Measurements from ENCODE around the gene KDR. TPM values are rescaled to one million over a fixed set of nuclear protein-coding genes. Genes with fewer than 3 reads are reported as not detected.

The KDR gene
- total and polyA plus RNA-seq, 2 experiments from 2014 or later = 0.20 TPM; not detected in 1

DNA sequence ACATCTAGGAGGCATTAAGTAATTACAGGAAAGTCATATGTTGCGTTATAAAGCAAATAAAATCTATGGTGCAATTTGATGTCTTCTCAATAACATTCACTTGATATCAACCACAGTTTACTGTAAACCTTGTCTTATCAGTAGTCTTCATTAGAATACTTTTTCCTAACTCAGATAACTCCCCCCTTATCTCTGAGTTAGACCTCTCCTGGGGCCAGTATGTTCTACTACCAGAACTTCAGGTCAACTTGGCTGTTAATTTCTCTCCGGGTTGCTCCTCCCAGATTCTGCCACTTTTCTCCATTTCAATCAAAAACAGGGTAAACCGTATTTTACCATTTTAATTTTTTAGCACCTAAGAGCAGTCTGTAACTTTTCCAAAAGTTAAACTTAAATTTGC lies 50.0 kb downstream of the KDR start:
- no peak for TF ChIP-seq EZH2phosphoT487 (IDR thresholded peaks at IDR 0.05; ENCODE audit: insufficient read depth, low read depth)
- no peak for TF ChIP-seq EZH2 (IDR thresholded peaks at IDR 0.05; ENCODE audit: insufficient read depth, poor library complexity, severe bottlenecking)
- in situ Hi-C loops (cut with MboI) = no loop called here
- no peaks in the 10 kb centered on the region for H3K9me2 ChIP-seq (ENCODE audit: insufficient read depth)
- H3K36me3 ChIP-seq (ENCODE audit: low read depth) = no peaks in the 10 kb centered on the region
- H3K4me2 ChIP-seq (ENCODE audit: unreplicated experiment) = no peak overlapping the region
- no peak overlapping the region for H2AFZ ChIP-seq
- no peaks in the 10 kb centered on the region for H3K79me2 ChIP-seq (ENCODE audit: insufficient read depth)
- no peak overlapping the region for H3K9ac ChIP-seq
- no peaks in the 10 kb centered on the region for H4K20me1 ChIP-seq (ENCODE audit: insufficient read depth)
- H3K4me1 ChIP-seq (ENCODE audit: insufficient read depth) = peaks cover 21% of the 10 kb centered on the region
- no peak overlapping the region for H3K4me3 ChIP-seq
- no peaks in the 10 kb centered on the region for H3K9me3 ChIP-seq (ENCODE audit: low read depth)
- H3K27ac ChIP-seq = no peak overlapping the region
- no peak for DNase-seq
- H3F3A ChIP-seq (ENCODE audit: insufficient read depth) = peaks cover 22% of the 10 kb centered on the region
- H3K27me3 ChIP-seq (replicated peaks; ENCODE audit: insufficient read depth) = no peaks in the 10 kb centered on the region
- WGBS, 2 experiments (ENCODE audit: low coverage in 1 of 2, low lambda C conversion rate in 2 of 2, missing lambda C conversion rate in 2 of 2) = 95 to 98% methylated on average over 3 of the region's 3 CpGs

DNA sequence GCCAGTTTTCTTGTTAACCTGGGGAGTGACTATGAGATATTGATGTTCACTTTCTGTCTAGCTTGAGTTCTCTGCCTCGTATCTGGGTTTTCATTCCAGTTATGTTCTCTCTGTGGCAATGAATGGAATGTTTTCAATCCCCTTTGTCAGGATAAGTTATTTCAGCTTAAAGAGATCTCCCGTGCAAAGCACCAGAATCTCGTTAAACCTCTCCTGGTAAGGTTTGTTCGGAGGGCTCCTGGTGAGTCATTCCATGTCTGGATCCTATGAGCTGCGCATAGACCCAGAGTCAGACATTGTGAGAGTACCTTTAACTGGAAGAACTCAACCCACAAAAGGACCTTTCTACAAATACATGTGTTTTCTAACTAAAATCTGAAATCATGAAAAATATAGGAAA lies 51.0 kb downstream of the KDR start:
- H3K9me2 ChIP-seq (ENCODE audit: insufficient read depth) = no peaks in the 10 kb centered on the region
- DNase-seq = no peak
- no peak overlapping the region for H3K4me3 ChIP-seq
- peaks cover 13% of the 10 kb centered on the region for H3K4me1 ChIP-seq (ENCODE audit: insufficient read depth)
- H3K79me2 ChIP-seq (ENCODE audit: insufficient read depth) = no peaks in the 10 kb centered on the region
- H3K9me3 ChIP-seq (ENCODE audit: low read depth) = no peaks in the 10 kb centered on the region
- no peaks in the 10 kb centered on the region for H4K20me1 ChIP-seq (ENCODE audit: insufficient read depth)
- H3K27ac ChIP-seq = no peak overlapping the region
- H3K36me3 ChIP-seq (ENCODE audit: low read depth) = no peaks in the 10 kb centered on the region
- H2AFZ ChIP-seq = no peak overlapping the region
- WGBS, 2 experiments (ENCODE audit: low coverage in 1 of 2, low lambda C conversion rate in 2 of 2, missing lambda C conversion rate in 2 of 2) = 94% methylated on average over 5 of the region's 5 CpGs
- in situ Hi-C loops (cut with MboI) = no loop called here
- H3F3A ChIP-seq (ENCODE audit: insufficient read depth) = peaks cover 12% of the 10 kb centered on the region
- TF ChIP-seq EZH2phosphoT487 (IDR thresholded peaks at IDR 0.05; ENCODE audit: insufficient read depth, low read depth) = no peak
- TF ChIP-seq EZH2 (IDR thresholded peaks at IDR 0.05; ENCODE audit: insufficient read depth, poor library complexity, severe bottlenecking) = no peak
- H3K9ac ChIP-seq = no peak overlapping the region
- no peaks in the 10 kb centered on the region for H3K27me3 ChIP-seq (replicated peaks; ENCODE audit: insufficient read depth)
- H3K4me2 ChIP-seq (ENCODE audit: unreplicated experiment) = no peak overlapping the region

DNA sequence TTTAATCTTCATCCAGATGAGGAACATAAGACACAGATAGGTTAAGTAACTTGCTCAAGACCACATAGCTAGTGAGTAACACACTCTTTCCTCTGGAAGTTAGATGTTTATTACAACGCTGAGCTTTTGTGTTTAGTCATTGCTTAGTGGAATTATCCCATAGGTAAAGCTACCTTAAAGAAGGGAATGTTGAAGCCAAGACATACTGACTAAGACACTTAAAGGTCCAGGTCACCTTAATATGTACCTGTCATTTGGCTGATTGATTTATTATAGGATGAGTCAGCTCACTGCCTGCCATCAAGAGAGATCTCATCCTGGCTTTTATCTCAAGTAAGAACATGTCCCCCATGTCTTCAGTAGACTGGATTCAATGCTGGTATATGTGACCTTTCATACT lies 53.4 kb downstream of the KDR start:
- Histone ChIP-seq H3K27me3 (replicated peaks; ENCODE audit: insufficient read depth) (no peaks in the 10 kb centered on the region), H2AFZ (no peak overlapping the region), H3K4me1 (ENCODE audit: insufficient read depth) (0 out of 2 replicates have a peak, but pooled peaks cover 6% of the 10 kb centered on the region), H3K4me3 (no peak overlapping the region), H3K27ac (no peak overlapping the region), H3K9me2 (ENCODE audit: insufficient read depth) (no peaks in the 10 kb centered on the region), H3F3A (ENCODE audit: insufficient read depth) (no peaks in the 10 kb centered on the region), H4K20me1 (ENCODE audit: insufficient read depth) (no peaks in the 10 kb centered on the region), H3K36me3 (ENCODE audit: low read depth) (no peaks in the 10 kb centered on the region), H3K9ac (no peak overlapping the region), H3K79me2 (ENCODE audit: insufficient read depth) (no peaks in the 10 kb centered on the region), H3K4me2 (ENCODE audit: unreplicated experiment) (no peak overlapping the region), H3K9me3 (ENCODE audit: low read depth) (no peaks in the 10 kb centered on the region)
- no peak for DNase-seq
- TF ChIP-seq EZH2phosphoT487 (IDR thresholded peaks at IDR 0.05; ENCODE audit: insufficient read depth, low read depth) (no peak), EZH2 (IDR thresholded peaks at IDR 0.05; ENCODE audit: insufficient read depth, poor library complexity, severe bottlenecking) (no peak)
- 40 to 52% methylated on average over 1 of the region's 1 CpG for WGBS, 2 experiments (ENCODE audit: low coverage in 1 of 2, low lambda C conversion rate in 2 of 2, missing lambda C conversion rate in 2 of 2)
- in situ Hi-C loops (cut with MboI) = no loop called here

DNA sequence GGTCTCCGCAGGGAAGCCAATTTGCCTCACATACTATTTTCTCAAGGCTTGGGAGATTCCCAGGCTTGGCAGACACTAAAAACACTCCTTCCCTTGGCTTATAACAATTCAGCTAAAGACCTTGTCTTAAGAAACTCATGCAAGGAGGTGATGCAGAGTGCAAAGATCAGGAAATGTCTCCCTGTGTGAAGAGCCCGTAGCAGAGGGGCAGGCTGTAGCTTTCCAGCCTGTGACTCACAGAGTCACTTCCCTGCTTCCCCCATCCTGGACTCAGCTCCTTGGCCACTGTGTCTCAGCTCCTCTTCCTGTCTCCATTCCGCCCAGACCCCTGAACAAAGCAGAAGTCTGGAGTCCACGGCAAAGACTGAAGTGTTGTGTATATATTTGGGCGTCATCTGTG lies 56.1 kb downstream of the KDR start:
- in situ Hi-C loops (cut with MboI) = no loop called here
- no peaks in the 10 kb centered on the region for H3K9me3 ChIP-seq (ENCODE audit: low read depth)
- no peak for TF ChIP-seq EZH2phosphoT487 (IDR thresholded peaks at IDR 0.05; ENCODE audit: insufficient read depth, low read depth)
- TF ChIP-seq EZH2 (IDR thresholded peaks at IDR 0.05; ENCODE audit: insufficient read depth, poor library complexity, severe bottlenecking) = no peak
- no peaks in the 10 kb centered on the region for H3K9me2 ChIP-seq (ENCODE audit: insufficient read depth)
- no peak overlapping the region for H3K9ac ChIP-seq
- H2AFZ ChIP-seq = peak overlapping the region; percentile 42; the same call in 1 of the 2 replicates
- H3K4me2 ChIP-seq (ENCODE audit: unreplicated experiment) = peak overlapping the region; percentile 16
- no peak overlapping the region for H3K4me3 ChIP-seq
- no peaks in the 10 kb centered on the region for H3K27me3 ChIP-seq (replicated peaks; ENCODE audit: insufficient read depth)
- H3K27ac ChIP-seq = no peak overlapping the region
- no peaks in the 10 kb centered on the region for H3K36me3 ChIP-seq (ENCODE audit: low read depth)
- H3K4me1 ChIP-seq (ENCODE audit: insufficient read depth) = 0 out of 2 replicates have a peak, but pooled peaks cover 6% of the 10 kb centered on the region
- no peaks in the 10 kb centered on the region for H3K79me2 ChIP-seq (ENCODE audit: insufficient read depth)
- no peaks in the 10 kb centered on the region for H4K20me1 ChIP-seq (ENCODE audit: insufficient read depth)
- H3F3A ChIP-seq (ENCODE audit: insufficient read depth) = no peaks in the 10 kb centered on the region
- WGBS, 2 experiments (ENCODE audit: low coverage in 1 of 2, low lambda C conversion rate in 2 of 2, missing lambda C conversion rate in 2 of 2) = 37 to 40% methylated on average over 5 of the region's 5 CpGs
- peak; percentile 67 for DNase-seq

DNA sequence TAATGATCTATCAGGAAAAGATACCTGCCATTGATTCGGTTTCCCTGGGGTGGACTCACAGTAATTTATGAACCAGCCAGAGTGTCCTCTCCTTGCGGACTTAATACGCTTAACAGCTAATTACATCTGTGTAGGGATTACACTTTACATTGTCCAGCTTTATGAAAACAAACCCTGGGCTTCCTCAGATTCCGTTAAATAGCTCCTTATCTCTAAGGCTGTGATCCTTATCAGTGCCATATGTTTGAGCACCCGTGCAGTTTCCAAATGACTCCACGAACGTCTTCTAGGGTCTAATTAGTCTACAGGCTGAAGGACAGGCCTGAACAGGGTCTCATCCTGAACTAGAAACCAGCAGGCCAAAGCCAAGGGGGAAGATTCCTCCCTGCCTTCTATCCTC lies 56.9 kb downstream of the KDR start:
- WGBS, 2 experiments (ENCODE audit: low coverage in 1 of 2, low lambda C conversion rate in 2 of 2, missing lambda C conversion rate in 2 of 2) = 88% methylated on average over 7 of the region's 7 CpGs
- no peak overlapping the region for H3K4me3 ChIP-seq
- no peak for DNase-seq
- in situ Hi-C loops (cut with MboI) = no loop called here
- no peak overlapping the region for H3K4me2 ChIP-seq (ENCODE audit: unreplicated experiment)
- no peak overlapping the region for H3K9ac ChIP-seq
- H4K20me1 ChIP-seq (ENCODE audit: insufficient read depth) = no peaks in the 10 kb centered on the region
- H3K79me2 ChIP-seq (ENCODE audit: insufficient read depth) = no peaks in the 10 kb centered on the region
- no peaks in the 10 kb centered on the region for H3K9me3 ChIP-seq (ENCODE audit: low read depth)
- TF ChIP-seq EZH2phosphoT487 (IDR thresholded peaks at IDR 0.05; ENCODE audit: insufficient read depth, low read depth) (no peak), EZH2 (IDR thresholded peaks at IDR 0.05; ENCODE audit: insufficient read depth, poor library complexity, severe bottlenecking) (no peak)
- H3K9me2 ChIP-seq (ENCODE audit: insufficient read depth) = no peaks in the 10 kb centered on the region
- H3F3A ChIP-seq (ENCODE audit: insufficient read depth) = no peaks in the 10 kb centered on the region
- no peaks in the 10 kb centered on the region for H3K27me3 ChIP-seq (replicated peaks; ENCODE audit: insufficient read depth)
- H3K36me3 ChIP-seq (ENCODE audit: low read depth) = no peaks in the 10 kb centered on the region
- H3K4me1 ChIP-seq (ENCODE audit: insufficient read depth) = 0 out of 2 replicates have a peak, but pooled peaks cover 6% of the 10 kb centered on the region
- H2AFZ ChIP-seq = no peak overlapping the region
- no peak overlapping the region for H3K27ac ChIP-seq
